SK-N-SH (cell line): ENCODE data around the gene RASA3. TPM values are rescaled to one million over a fixed set of nuclear protein-coding genes. Genes with fewer than 3 reads are reported as not detected.

Experiments used
- CTCF ChIA-PET: fragments of 300-600, 350-600 bp; formaldehyde crosslinking; extraction: SDS; loops from one replicate; lab custom pipeline; 2021; lab: Yijun Ruan, JAX
- POLR2A ChIA-PET: fragments of 350-600 bp; sonication (Branson Sonifier 250); formaldehyde crosslinking; extraction: SDS; loops from one replicate; lab custom pipeline; 2020; ENCODE audit warnings: antibody characterized with exemption, inconsistent platforms; lab: Yijun Ruan, JAX
- DNase-seq: peaks from one replicate; pipeline ENCODE4 v3.0.0; 2012
- H2AFZ ChIP-seq: fragments of 200-600 bp; sonication (generic); 2 replicates; pipeline ENCODE4 v1.8.1; 2016; ENCODE audit warnings: antibody characterized with exemption, mild to moderate bottlenecking, low read depth
- H3F3A ChIP-seq: fragments of 200-600 bp; sonication (generic); replicated peaks from 2 replicates; pipeline ENCODE3; 2016; ENCODE audit warnings: antibody characterized with exemption, mild to moderate bottlenecking; ENCODE audit not compliant: insufficient read depth
- H3K27ac ChIP-seq, 2 experiments: fragments of 200-500 bp in 1 of 2; fragments of 200-600 bp in 1 of 2; sonication (Bioruptor generic) in 1 of 2; sonication (generic), shearing (Covaris generic) in 1 of 2; 2 replicates each; pipeline versions ENCODE4 v1.5.1 to v1.6.1; 2014 to 2016; ENCODE audit warnings: low read depth in 2 of 2, inconsistent platforms in 1 of 2, low read length in 1 of 2, mild to moderate bottlenecking in 1 of 2, mixed read lengths in 1 of 2
- H3K27me3 ChIP-seq: fragments of 200-600 bp; sonication (generic), shearing (Covaris generic); 2 replicates; pipeline ENCODE4 v1.6.1; 2016; ENCODE audit warnings: mixed run types; ENCODE audit not compliant: insufficient read depth
- H3K36me3 ChIP-seq, 2 experiments: fragments of 200-500 bp in 1 of 2; fragments of 200-600 bp in 1 of 2; sonication (Bioruptor generic) in 1 of 2; sonication (generic) in 1 of 2; replicated peaks in 1 of 2; 2 replicates each; pipeline versions ENCODE3 to v1.5.1; 2014 to 2016; ENCODE audit warnings: low read length in 1 of 2, mild to moderate bottlenecking in 1 of 2; ENCODE audit not compliant: insufficient read depth in 2 of 2, control insufficient read depth in 1 of 2
- H3K4me1 ChIP-seq, 2 experiments: fragments of 200-500 bp in 1 of 2; fragments of 200-600 bp in 1 of 2; sonication (Bioruptor generic) in 1 of 2; sonication (generic), shearing (Covaris generic) in 1 of 2; 2 replicates each; pipeline versions ENCODE4 v1.5.1 to v1.6.1; 2014 to 2016; ENCODE audit warnings: low read depth in 1 of 2, low read length in 1 of 2, mixed run types in 1 of 2; ENCODE audit not compliant: insufficient read depth in 2 of 2, control insufficient read depth in 1 of 2
- H3K4me2 ChIP-seq: fragments of 200-600 bp; sonication (generic), shearing (Covaris generic); 2 replicates; pipeline ENCODE4 v1.6.1; 2017; ENCODE audit warnings: mixed run types
- H3K4me3 ChIP-seq, 2 experiments: fragments of 200-500 bp in 1 of 2; fragments of 200-600 bp in 1 of 2; sonication (Bioruptor generic) in 1 of 2; sonication (generic), shearing (Covaris generic) in 1 of 2; 2 replicates each; pipeline versions ENCODE4 v1.5.1 to v1.8.1; 2014 to 2016; ENCODE audit warnings: low read depth in 2 of 2, inconsistent platforms in 1 of 2, low read length in 1 of 2, mild to moderate bottlenecking in 1 of 2, mixed read lengths in 1 of 2, moderate library complexity in 1 of 2
- H3K79me2 ChIP-seq: fragments of 200-600 bp; sonication (generic); 2 replicates; pipeline ENCODE4 v1.8.1; 2017; ENCODE audit warnings: mild to moderate bottlenecking; ENCODE audit not compliant: insufficient read depth
- H3K9ac ChIP-seq: fragments of 200-600 bp; sonication (generic); 2 replicates; pipeline ENCODE4 v1.6.1; 2017; ENCODE audit warnings: mixed run types
- H3K9me2 ChIP-seq: fragments of 200-600 bp; sonication (generic); 2 replicates; pipeline ENCODE4 v1.6.1; 2017; ENCODE audit warnings: mixed run types
- H3K9me3 ChIP-seq: fragments of 200-600 bp; sonication (generic); 2 replicates; pipeline ENCODE4 v1.6.1; 2017; ENCODE audit warnings: mixed run types, mild to moderate bottlenecking, moderate library complexity
- H4K20me1 ChIP-seq: fragments of 200-600 bp; sonication (generic); 2 replicates; pipeline ENCODE4 v1.6.1; 2017; ENCODE audit warnings: mild to moderate bottlenecking, mixed run types; ENCODE audit not compliant: insufficient read depth
- CHD2 ChIP-seq: fragments of 150-350 bp; IDR thresholded peaks from 2 replicates; pipeline ENCODE4 v1.6.1; 2018; ENCODE audit warnings: low read length; ENCODE audit not compliant: partially characterized antibody
- CTCF ChIP-seq: fragments of 200-600 bp; sonication (generic); IDR thresholded peaks from 2 replicates; pipeline ENCODE4 v1.6.1; 2017; ENCODE audit warnings: antibody characterized with exemption, mild to moderate bottlenecking, moderate library complexity
- ELF1 ChIP-seq: IDR thresholded peaks from 2 replicates; pipeline ENCODE4 v1.4.0; 2012
- EP300 ChIP-seq, 2 experiments: IDR thresholded peaks; 2 replicates each; pipeline versions ENCODE4 v1.4.0 to v1.6.1; 2012; ENCODE audit warnings: borderline replicate concordance in 1 of 2, low read depth in 1 of 2, low read length in 1 of 2
- FOSL2 ChIP-seq: IDR thresholded peaks from 2 replicates; pipeline ENCODE4 v1.4.0; 2012; ENCODE audit warnings: low read depth, mild to moderate bottlenecking, moderate library complexity, borderline replicate concordance
- FOXJ3 ChIP-seq: sonication (generic); formaldehyde crosslinking; IDR thresholded peaks from 2 replicates; pipeline ENCODE4 v1.5.1; 2020; ENCODE audit warnings: mild to moderate bottlenecking, missing genetic modification reagents
- FOXM1 ChIP-seq: IDR thresholded peaks from 2 replicates; pipeline ENCODE4 v1.4.0; 2012; ENCODE audit warnings: low read depth, mild to moderate bottlenecking
- GABPA ChIP-seq: IDR thresholded peaks from 2 replicates; pipeline ENCODE4 v1.4.0; 2012; ENCODE audit warnings: low read depth, mild to moderate bottlenecking
- IRF3 ChIP-seq: fragments of 150-350 bp; IDR thresholded peaks from 2 replicates; pipeline ENCODE4 v1.6.1; 2016; ENCODE audit warnings: mild to moderate bottlenecking, low read depth, low read length
- MXI1 ChIP-seq: IDR thresholded peaks from 2 replicates; pipeline ENCODE4 v1.6.1; 2012; ENCODE audit warnings: mild to moderate bottlenecking, low read depth, low read length, improper control_type of control experiment
- NRF1 ChIP-seq: IDR thresholded peaks from 2 replicates; pipeline ENCODE4 v1.6.1; 2012; ENCODE audit warnings: low read depth, mild to moderate bottlenecking, low read length
- PBX3 ChIP-seq: IDR thresholded peaks from 2 replicates; pipeline ENCODE4; 2012
- RAD21 ChIP-seq: IDR thresholded peaks from 2 replicates; pipeline ENCODE4 v1.6.1; 2012; ENCODE audit warnings: mild to moderate bottlenecking, low read length
- RFX5 ChIP-seq: IDR thresholded peaks from 2 replicates; pipeline ENCODE4 v1.6.1; 2012; ENCODE audit warnings: mild to moderate bottlenecking, improper control_type of control experiment, low read length
- RXRA ChIP-seq: IDR thresholded peaks from 2 replicates; pipeline ENCODE4 v1.4.0; 2012; ENCODE audit warnings: low read depth, mild to moderate bottlenecking, borderline replicate concordance
- SIN3A ChIP-seq: IDR thresholded peaks from 2 replicates; pipeline ENCODE4 v1.6.1; 2012; ENCODE audit warnings: low read depth, mild to moderate bottlenecking, low read length, moderate library complexity, borderline replicate concordance
- SMC3 ChIP-seq: IDR thresholded peaks from 2 replicates; pipeline ENCODE4 v1.6.1; 2012; ENCODE audit warnings: low read depth, low read length, improper control_type of control experiment
- TAF1 ChIP-seq: IDR thresholded peaks from 2 replicates; pipeline ENCODE4 v1.6.1; 2012; ENCODE audit warnings: low read depth, mild to moderate bottlenecking, low read length, moderate library complexity, borderline replicate concordance
- TCF12 ChIP-seq: IDR thresholded peaks from 2 replicates; pipeline ENCODE4 v1.4.0; 2012
- USF1 ChIP-seq: IDR thresholded peaks from 2 replicates; pipeline ENCODE4 v1.4.0; 2012; ENCODE audit warnings: low read depth, borderline replicate concordance
- YY1 ChIP-seq: IDR thresholded peaks from 2 replicates; pipeline ENCODE4 v1.4.0; 2012; ENCODE audit warnings: low read depth, mild to moderate bottlenecking
- ZBTB33 ChIP-seq: IDR thresholded peaks from 2 replicates; pipeline ENCODE4 v1.4.0; 2012; ENCODE audit warnings: low read depth, borderline replicate concordance
- WGBS: methylation state at CpG from one replicate; pipeline ENCODE4 v1.1.6; 2017; ENCODE audit warnings: low lambda C conversion rate; 5-methylcytosine and 5-hydroxymethylcytosine counted together
- polyA plus RNA-seq, 3 experiments: library from polyadenylated mRNA; depleted of rRNA; stranded (reverse); fragments of >200 nt; gene quantifications; 2 replicates each; pipeline ENCODE4 v1.2.3, GENCODE V29; 2012

RASA3 gene
- polyA plus RNA-seq, 1 of the 3 experiments (the other 2 are of a cell fraction) = 25.1 TPM

- H3K9ac ChIP-seq = no peak overlapping the region
- H2AFZ ChIP-seq = no peak overlapping the region
- H3K4me2 ChIP-seq = no peak overlapping the region
- peaks cover 0 to 6% of the 10 kb centered on the region in 2 experiments; a peak in 1 of 4 replicates for H3K4me1 ChIP-seq
- CTCF ChIA-PET = interaction anchor here (0.6 to 1.5 kb wide), 8 partner anchors 12 to 456 kb away, joined by 3 to 4 read pairs (median 3); no protein-coding TSS in a partner anchor
- no peaks in the 10 kb centered on the region for H3K9me3 ChIP-seq
- no peaks in the 10 kb centered on the region for H3K27me3 ChIP-seq
- H4K20me1 ChIP-seq = no peaks in the 10 kb centered on the region
- no peak overlapping the region for H3K27ac ChIP-seq
- H3F3A ChIP-seq = no peaks in the 10 kb centered on the region
- TF ChIP-seq CTCF (0 out of 2 replicates have a peak, but pooled peaks have one; percentile 13), YY1 (no peak), FOSL2 (no peak), MXI1 (no peak), ZBTB33 (no peak), FOXJ3 (no peak), FOXM1 (no peak), EP300 (IDR thresholded peaks at IDR 0.05; ENCODE audit: borderline replicate concordance in 1 of 2, low read depth in 1 of 2, low read length in 1 of 2) (no peak), RXRA (no peak), NRF1 (no peak), PBX3 (no peak), RFX5 (no peak), ELF1 (no peak), TAF1 (no peak), RAD21 (peak; percentile 44), CHD2 (no peak), SIN3A (no peak), TCF12 (no peak), SMC3 (peak; percentile 37; the same call in 1 of the 2 replicates), USF1 (no peak), GABPA (no peak), IRF3 (no peak)
- DNase-seq = no peak
- H3K36me3 ChIP-seq = no peaks in the 10 kb centered on the region
- H3K9me2 ChIP-seq = no peaks in the 10 kb centered on the region
- WGBS = 71% methylated on average over 1 of the region's 17 CpGs
- POLR2A ChIA-PET = no interaction called here
- no peaks in the 10 kb centered on the region for H3K79me2 ChIP-seq
- H3K4me3 ChIP-seq = no peak overlapping the region
Measured at GRCh38 chr13:113947311-113948033, 185.0 kb downstream of the RASA3 start.
